Right cardiac atrium (tissue), 5 donors: Measurements from ENCODE around the gene EIF1AY. TPM values are rescaled to one million over a fixed set of nuclear protein-coding genes. Genes with fewer than 3 reads are reported as not detected.
A peak's percentile ranks its signal among the peaks of the same experiment; 100 is the strongest.
"Not testable (repeated sequence)": the region's sequence is repeated elsewhere in the genome, so short reads cannot be mapped to it uniquely, and the experiment has no call there.

Experiments used
- ATAC-seq, 2 donors: fragments of 200-7000 bp; cut with Tn5 transposase; one replicate each; pipeline versions ENCODE4 v1.8.0 to v1.9.1; 2020; ENCODE audit warnings: moderate library complexity in 2 of 2, mild to moderate bottlenecking in 1 of 2
- DNase-seq, 3 donors: peaks; one replicate each; pipeline ENCODE4 v3.0.0-alpha.2; 2020
- H3K27ac ChIP-seq: one replicate; pipeline ENCODE4 v1.5.1; 2013; ENCODE audit warnings: mild to moderate bottlenecking, low read length, control low read depth, moderate library complexity
- H3K27me3 ChIP-seq: one replicate; pipeline ENCODE4 v1.6.1; 2013; ENCODE audit not compliant: control insufficient read depth, insufficient read depth
- H3K4me1 ChIP-seq: one replicate; pipeline ENCODE4 v1.6.1; 2013; ENCODE audit warnings: low read length; ENCODE audit not compliant: control insufficient read depth, insufficient read depth
- H3K4me3 ChIP-seq: one replicate; pipeline ENCODE4 v1.5.1; 2013; ENCODE audit warnings: low read length, control low read depth
- H3K9me3 ChIP-seq: one replicate; pipeline ENCODE4 v1.6.1; 2013; ENCODE audit warnings: low read length; ENCODE audit not compliant: control insufficient read depth
- WGBS: extraction: QIAGEN DNeasy Blood & Tissue Kit; methylation state at CpG from one replicate; pipeline ENCODE4 v1.1.7; 2013; 5-methylcytosine and 5-hydroxymethylcytosine counted together
- intact Hi-C, 4 donors: fragments of 100-400 bp; cut with DNase I; formaldehyde crosslinking; loops; one replicate each; pipeline versions ENCODE4 v1.11.0 to v1.14.0; 2022 to 2023
- long read RNA-seq, 4 donors: library from polyadenylated mRNA; unstranded; transcript quantifications; one replicate each; pipeline ENCODE4 v2.0.0, GENCODE V29; 2020 to 2021
- polyA plus RNA-seq: library from polyadenylated mRNA; stranded (reverse); fragments of 200-250 nt; gene quantifications from one replicate; pipeline ENCODE4 v1.2.3, GENCODE V29; 2013
- total RNA-seq, 4 donors: library from RNA; stranded (reverse); fragmentation: NEBNext Ultra II Directional; extraction: Animal tissue kit (Norgen Biotek cat#: 25700); gene quantifications; one replicate each; pipeline ENCODE4 v1.2.1, GENCODE V29; 2021
- donor health status: healthy with polysubstance abuse.
- donor health status: DM: no; HTN: yes; CAD: no.
- donor health status: DM: no; HTN: no; CAD: no.
- donor health status: DM: no; HTN: yes; CAD: no; lungs with severe emphysema.
- donor health status: DM: yes; HTN: yes; CAD: no.

The EIF1AY gene
- total RNA-seq (100 to 1,000 TPM in 2 of 4 donors, not detected in 2; 134 to 159 TPM), polyA plus RNA-seq (120 TPM)
- long read RNA-seq, donor 1, transcript EIF1AY-201 (7 exons, 1,390 nt): major isoform, 75 of 76 reads
- long read RNA-seq, donor 1, partial matches to known transcripts: 0 of 76 reads
- long read RNA-seq, donor 1, other reads (novel, unspliced or antisense): 0 of 76 reads
- long read RNA-seq, donor 2, transcript EIF1AY-201 (7 exons, 1,390 nt): major isoform, 53 of 56 reads
- long read RNA-seq, donor 2, partial matches to known transcripts: 0 of 56 reads
- long read RNA-seq, donor 2, other reads (novel, unspliced or antisense): 2 of 56 reads
- long read RNA-seq, donor 3: 0 reads
- long read RNA-seq, donor 4: 0 reads

- intact Hi-C loops: no loop called here
- H3K9me3 ChIP-seq: no peaks in the 10 kb centered on the region
- H3K27me3 ChIP-seq: no peaks in the 10 kb centered on the region
- ATAC-seq: peak in 1 of 2 donors; percentile 100
- H3K4me3 ChIP-seq: peak within 1 kb of the TSS; percentile 99
- DNase-seq: peak in 1 of 3 donors; percentile 95
- H3K27ac ChIP-seq: peak within 1 kb of the TSS; percentile 100
- under 1% methylated on average over 31 of the region's 31 CpGs for WGBS
- H3K4me1 ChIP-seq: no peaks in the 10 kb centered on the region
These were observed at the start of gene EIF1AY for GRCh38 chrY:20575531-20576121. Gene EIF1AY, plus strand, starts transcription at chrY:20575776. Its CDS starts 96 bp downstream, at chrY:20575872.

GRCh38 chrY:20528435-20528834, 47.1 kb upstream of the EIF1AY start:
- DNase-seq (no peak), ATAC-seq (no peak)
- 82% methylated on average over 6 of the region's 6 CpGs for WGBS
- intact Hi-C loops: no loop called here
- Histone ChIP-seq H3K4me3 (no peak overlapping the region), H3K9me3 (no peaks in the 10 kb centered on the region), H3K27me3 (no peaks in the 10 kb centered on the region), H3K27ac (no peak overlapping the region), H3K4me1 (no peaks in the 10 kb centered on the region)

- no peaks in the 10 kb centered on the region for H3K9me3 ChIP-seq
- no peaks in the 10 kb centered on the region for H3K27me3 ChIP-seq
- 40% methylated on average over 1 of the region's 1 CpG for WGBS
- DNase-seq (no peak), ATAC-seq (no peak)
- no peak overlapping the region for H3K4me3 ChIP-seq
- H3K27ac ChIP-seq: no peak overlapping the region
- intact Hi-C loops: no loop called here
- H3K4me1 ChIP-seq: no peaks in the 10 kb centered on the region
These were observed 37.4 kb upstream of the EIF1AY start for GRCh38 chrY:20538186-20538585.

- ATAC-seq: no peak
- no peak overlapping the region for H3K4me3 ChIP-seq
- intact Hi-C loops: no loop called here
- no peaks in the 10 kb centered on the region for H3K9me3 ChIP-seq
- no peak overlapping the region for H3K27ac ChIP-seq
- H3K4me1 ChIP-seq: peaks cover 2% of the 10 kb centered on the region
- DNase-seq: no peak
- no peaks in the 10 kb centered on the region for H3K27me3 ChIP-seq
These were observed 36.6 kb upstream of the EIF1AY start for GRCh38 chrY:20538933-20539332.

GRCh38 chrY:20544451-20544960, 31.1 kb upstream of the EIF1AY start:
- H3K4me1 ChIP-seq: peaks cover 2% of the 10 kb centered on the region
- intact Hi-C loops: no loop called here
- no peaks in the 10 kb centered on the region for H3K27me3 ChIP-seq
- no peak for DNase-seq
- H3K27ac ChIP-seq: no peak overlapping the region
- WGBS: 20% methylated on average over 1 of the region's 1 CpG
- H3K4me3 ChIP-seq: no peak overlapping the region
- peak in 1 of 2 donors; percentile 68 for ATAC-seq
- no peaks in the 10 kb centered on the region for H3K9me3 ChIP-seq

GRCh38 chrY:20546071-20546470, 29.5 kb upstream of the EIF1AY start:
- WGBS: 60% methylated on average over 2 of the region's 2 CpGs

GRCh38 chrY:20549289-20549688, 26.3 kb upstream of the EIF1AY start:
- 76% methylated on average over 1 of the region's 1 CpG for WGBS
- ATAC-seq (no peak), DNase-seq (no peak)
- intact Hi-C loops: no loop called here
- no peaks in the 10 kb centered on the region for H3K9me3 ChIP-seq
- H3K4me1 ChIP-seq: no peaks in the 10 kb centered on the region
- no peaks in the 10 kb centered on the region for H3K27me3 ChIP-seq
- H3K27ac ChIP-seq: no peak overlapping the region
- H3K4me3 ChIP-seq: no peak overlapping the region

More at GRCh38 chrY:20546071-20546470, 29.5 kb upstream of the EIF1AY start:
- intact Hi-C loops: no loop called here
- H3K4me1 ChIP-seq: peaks cover 2% of the 10 kb centered on the region
- ATAC-seq: peak in 1 of 2 donors; percentile 74
- no peak overlapping the region for H3K27ac ChIP-seq
- no peaks in the 10 kb centered on the region for H3K27me3 ChIP-seq
- H3K9me3 ChIP-seq: no peaks in the 10 kb centered on the region
- DNase-seq: peak in 1 of 3 donors; percentile 60
- H3K4me3 ChIP-seq: no peak overlapping the region

GRCh38 chrY:20551840-20552239, 23.7 kb upstream of the EIF1AY start:
- no peaks in the 10 kb centered on the region for H3K9me3 ChIP-seq
- DNase-seq: no peak
- WGBS: 98% methylated on average over 28 of the region's 28 CpGs
- intact Hi-C loops: no loop called here
- H3K4me1 ChIP-seq: no peaks in the 10 kb centered on the region
- no peaks in the 10 kb centered on the region for H3K27me3 ChIP-seq
- H3K4me3 ChIP-seq: no peak overlapping the region
- no peak overlapping the region for H3K27ac ChIP-seq
- no peak for ATAC-seq

GRCh38 chrY:20552764-20553323, 22.7 kb upstream of the EIF1AY start:
- H3K27ac ChIP-seq, H3K4me1 ChIP-seq, ATAC-seq, intact Hi-C loops, H3K27me3 ChIP-seq, DNase-seq, H3K9me3 ChIP-seq, H3K4me3 ChIP-seq: not testable (repeated sequence)
- WGBS: 77% methylated on average over 10 of the region's 10 CpGs

GRCh38 chrY:20555820-20556219, 19.8 kb upstream of the EIF1AY start:
- Histone ChIP-seq H3K27ac (no peak overlapping the region), H3K4me1 (no peaks in the 10 kb centered on the region), H3K9me3 (no peaks in the 10 kb centered on the region), H3K4me3 (no peak overlapping the region), H3K27me3 (no peaks in the 10 kb centered on the region)
- 60% methylated on average over 2 of the region's 2 CpGs for WGBS
- ATAC-seq (no peak), DNase-seq (no peak)
- intact Hi-C loops: no loop called here

GRCh38 chrY:20558677-20559076, 16.9 kb upstream of the EIF1AY start:
- Histone ChIP-seq H3K27me3 (no peaks in the 10 kb centered on the region), H3K4me1 (no peaks in the 10 kb centered on the region), H3K27ac (no peak overlapping the region), H3K9me3 (no peaks in the 10 kb centered on the region), H3K4me3 (no peak overlapping the region)
- intact Hi-C loops: no loop called here
- no peak for DNase-seq
- WGBS: 9% methylated on average over 2 of the region's 2 CpGs
- peak in 1 of 2 donors; percentile 47 for ATAC-seq
